HEK293 (cell line): ENCODE results near the gene SPACA6.

Source experiments
- KLF16 ChIP-seq: fragments of 450-650 bp; formaldehyde crosslinking; IDR thresholded peaks from 2 replicates; pipeline ENCODE4 v1.5.1; 2017; ENCODE audit warnings: missing biosample characterization, missing genetic modification characterization
- TCF7L2 ChIP-seq: IDR thresholded peaks from 2 replicates; pipeline ENCODE4 v1.6.1; 2011; ENCODE audit warnings: low read depth, mild to moderate bottlenecking, inconsistent platforms, low read length, moderate library complexity, borderline replicate concordance
- ZIC2 ChIP-seq: fragments of 450-650 bp; formaldehyde crosslinking; IDR thresholded peaks from 2 replicates; pipeline ENCODE4 v1.5.1; 2016; ENCODE audit warnings: missing biosample characterization, missing genetic modification characterization
- ZNF133 ChIP-seq: fragments of 450-650 bp; formaldehyde crosslinking; IDR thresholded peaks from 2 replicates; pipeline ENCODE4 v1.5.1; 2016; ENCODE audit warnings: missing biosample characterization, missing genetic modification characterization
- ZNF146 ChIP-seq: fragments of 450-650 bp; formaldehyde crosslinking; IDR thresholded peaks from 2 replicates; pipeline ENCODE4 v1.5.1; 2016; ENCODE audit warnings: missing biosample characterization, missing genetic modification characterization
- ZNF629 ChIP-seq: fragments of 450-650 bp; formaldehyde crosslinking; IDR thresholded peaks from 2 replicates; pipeline ENCODE4 v1.5.1; 2017; ENCODE audit warnings: missing biosample characterization, missing genetic modification characterization
- TF ChIP-seq, protein P1 (sequence below): fragments of 450-650 bp; formaldehyde crosslinking; IDR thresholded peaks from 2 replicates; pipeline ENCODE4 v1.5.1; 2016; ENCODE audit warnings: missing biosample characterization, missing genetic modification characterization
- TF ChIP-seq, protein P2 (sequence below): fragments of 450-650 bp; formaldehyde crosslinking; IDR thresholded peaks from 2 replicates; pipeline ENCODE4 v1.5.1; 2016; ENCODE audit warnings: missing biosample characterization, missing genetic modification characterization

DNA sequence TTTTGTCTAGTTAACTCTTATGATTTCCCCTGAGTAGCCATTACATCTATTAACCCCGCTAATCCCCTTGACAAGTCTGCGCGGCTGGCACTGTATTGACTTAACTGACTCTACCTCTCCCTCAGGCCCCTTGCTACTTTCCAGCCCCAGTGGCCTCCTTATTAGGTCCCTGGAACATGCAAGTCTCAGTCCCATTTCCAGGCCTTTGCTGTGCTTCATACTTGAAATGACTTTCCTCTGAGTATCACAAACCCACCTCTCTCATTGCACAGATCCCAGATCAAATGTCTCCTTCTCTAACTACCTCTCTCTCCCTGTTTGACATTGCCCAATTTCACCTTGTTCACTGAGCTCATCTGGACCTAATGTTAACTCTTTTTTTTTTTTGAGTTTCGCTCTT lies 13.2 kb downstream of the SPACA6 start:
- no peak for TF ChIP-seq ZNF146 (tag by site-specific recombination)
- TF ChIP-seq, protein P1, sequence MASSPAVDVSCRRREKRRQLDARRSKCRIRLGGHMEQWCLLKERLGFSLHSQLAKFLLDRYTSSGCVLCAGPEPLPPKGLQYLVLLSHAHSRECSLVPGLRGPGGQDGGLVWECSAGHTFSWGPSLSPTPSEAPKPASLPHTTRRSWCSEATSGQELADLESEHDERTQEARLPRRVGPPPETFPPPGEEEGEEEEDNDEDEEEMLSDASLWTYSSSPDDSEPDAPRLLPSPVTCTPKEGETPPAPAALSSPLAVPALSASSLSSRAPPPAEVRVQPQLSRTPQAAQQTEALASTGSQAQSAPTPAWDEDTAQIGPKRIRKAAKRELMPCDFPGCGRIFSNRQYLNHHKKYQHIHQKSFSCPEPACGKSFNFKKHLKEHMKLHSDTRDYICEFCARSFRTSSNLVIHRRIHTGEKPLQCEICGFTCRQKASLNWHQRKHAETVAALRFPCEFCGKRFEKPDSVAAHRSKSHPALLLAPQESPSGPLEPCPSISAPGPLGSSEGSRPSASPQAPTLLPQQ (tag by site-specific recombination) = no peak
- TF ChIP-seq ZNF629 (tag by site-specific recombination) = no peak
- TF ChIP-seq KLF16 (tag by site-specific recombination) = no peak
- TF ChIP-seq, protein P2, sequence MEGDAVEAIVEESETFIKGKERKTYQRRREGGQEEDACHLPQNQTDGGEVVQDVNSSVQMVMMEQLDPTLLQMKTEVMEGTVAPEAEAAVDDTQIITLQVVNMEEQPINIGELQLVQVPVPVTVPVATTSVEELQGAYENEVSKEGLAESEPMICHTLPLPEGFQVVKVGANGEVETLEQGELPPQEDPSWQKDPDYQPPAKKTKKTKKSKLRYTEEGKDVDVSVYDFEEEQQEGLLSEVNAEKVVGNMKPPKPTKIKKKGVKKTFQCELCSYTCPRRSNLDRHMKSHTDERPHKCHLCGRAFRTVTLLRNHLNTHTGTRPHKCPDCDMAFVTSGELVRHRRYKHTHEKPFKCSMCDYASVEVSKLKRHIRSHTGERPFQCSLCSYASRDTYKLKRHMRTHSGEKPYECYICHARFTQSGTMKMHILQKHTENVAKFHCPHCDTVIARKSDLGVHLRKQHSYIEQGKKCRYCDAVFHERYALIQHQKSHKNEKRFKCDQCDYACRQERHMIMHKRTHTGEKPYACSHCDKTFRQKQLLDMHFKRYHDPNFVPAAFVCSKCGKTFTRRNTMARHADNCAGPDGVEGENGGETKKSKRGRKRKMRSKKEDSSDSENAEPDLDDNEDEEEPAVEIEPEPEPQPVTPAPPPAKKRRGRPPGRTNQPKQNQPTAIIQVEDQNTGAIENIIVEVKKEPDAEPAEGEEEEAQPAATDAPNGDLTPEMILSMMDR (tag by site-specific recombination) = no peak
- no peak for TF ChIP-seq TCF7L2
- TF ChIP-seq ZIC2 (tag by site-specific recombination) = no peak
- TF ChIP-seq ZNF133 (tag by site-specific recombination) = no peak
